CD4-positive, alpha-beta T cell treated with Interleukin-2 at 100 ng/mL for 4 hours (primary cell): Measurements from ENCODE around the gene AKAP4.

Experiments used
- DNase-seq: peaks from one replicate; pipeline ENCODE4 v3.0.0-alpha.2; 2020; ENCODE audit warnings: low spot score

AKAP4 gene, protein sequence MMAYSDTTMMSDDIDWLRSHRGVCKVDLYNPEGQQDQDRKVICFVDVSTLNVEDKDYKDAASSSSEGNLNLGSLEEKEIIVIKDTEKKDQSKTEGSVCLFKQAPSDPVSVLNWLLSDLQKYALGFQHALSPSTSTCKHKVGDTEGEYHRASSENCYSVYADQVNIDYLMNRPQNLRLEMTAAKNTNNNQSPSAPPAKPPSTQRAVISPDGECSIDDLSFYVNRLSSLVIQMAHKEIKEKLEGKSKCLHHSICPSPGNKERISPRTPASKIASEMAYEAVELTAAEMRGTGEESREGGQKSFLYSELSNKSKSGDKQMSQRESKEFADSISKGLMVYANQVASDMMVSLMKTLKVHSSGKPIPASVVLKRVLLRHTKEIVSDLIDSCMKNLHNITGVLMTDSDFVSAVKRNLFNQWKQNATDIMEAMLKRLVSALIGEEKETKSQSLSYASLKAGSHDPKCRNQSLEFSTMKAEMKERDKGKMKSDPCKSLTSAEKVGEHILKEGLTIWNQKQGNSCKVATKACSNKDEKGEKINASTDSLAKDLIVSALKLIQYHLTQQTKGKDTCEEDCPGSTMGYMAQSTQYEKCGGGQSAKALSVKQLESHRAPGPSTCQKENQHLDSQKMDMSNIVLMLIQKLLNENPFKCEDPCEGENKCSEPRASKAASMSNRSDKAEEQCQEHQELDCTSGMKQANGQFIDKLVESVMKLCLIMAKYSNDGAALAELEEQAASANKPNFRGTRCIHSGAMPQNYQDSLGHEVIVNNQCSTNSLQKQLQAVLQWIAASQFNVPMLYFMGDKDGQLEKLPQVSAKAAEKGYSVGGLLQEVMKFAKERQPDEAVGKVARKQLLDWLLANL

DNA sequence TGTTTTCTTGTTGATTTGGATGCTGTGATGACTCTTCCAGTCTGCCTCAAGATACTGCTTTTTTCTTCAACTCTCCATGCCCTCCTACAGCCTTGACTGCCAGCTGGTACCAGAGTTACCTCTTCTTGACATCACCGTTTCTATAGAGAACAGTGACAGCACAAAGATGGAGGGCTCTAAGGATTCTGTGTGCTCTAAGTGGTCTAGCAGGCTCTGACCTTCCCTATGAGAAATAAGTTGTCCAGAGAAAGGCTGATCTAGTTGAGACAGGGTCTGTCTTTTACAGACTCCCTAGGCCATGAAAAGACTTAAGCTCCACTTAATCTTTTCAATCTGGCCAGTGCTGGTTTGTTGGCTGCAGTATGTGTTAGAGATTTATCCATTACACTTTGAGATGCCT is at the start of gene AKAP4:
Gene AKAP4, minus strand, starts transcription at position 101 of the 400 bp plus-strand sequence. CDS start 118 bp downstream, outside the sequence.
- DNase-seq = no peak

DNA sequence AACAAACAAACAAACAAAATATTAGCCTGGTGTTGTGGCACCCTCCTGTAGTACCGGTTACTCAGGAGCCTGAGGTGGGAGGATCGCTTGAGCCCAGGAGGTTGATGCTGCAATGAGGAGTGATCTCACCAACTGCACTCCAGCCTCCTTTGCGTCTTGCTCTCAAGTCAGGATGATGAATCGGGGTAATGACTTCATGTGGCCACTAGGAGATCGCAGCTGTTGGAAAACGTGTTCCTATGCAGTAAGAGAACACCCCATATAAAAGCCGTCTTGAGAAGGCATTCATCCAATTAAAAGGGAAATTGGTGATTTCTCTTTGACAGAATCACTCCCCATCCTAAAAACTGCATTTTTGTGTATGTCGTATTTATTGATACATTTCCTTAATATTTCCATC is 10.7 kb upstream of the AKAP4 start:
- no peak for DNase-seq

DNA sequence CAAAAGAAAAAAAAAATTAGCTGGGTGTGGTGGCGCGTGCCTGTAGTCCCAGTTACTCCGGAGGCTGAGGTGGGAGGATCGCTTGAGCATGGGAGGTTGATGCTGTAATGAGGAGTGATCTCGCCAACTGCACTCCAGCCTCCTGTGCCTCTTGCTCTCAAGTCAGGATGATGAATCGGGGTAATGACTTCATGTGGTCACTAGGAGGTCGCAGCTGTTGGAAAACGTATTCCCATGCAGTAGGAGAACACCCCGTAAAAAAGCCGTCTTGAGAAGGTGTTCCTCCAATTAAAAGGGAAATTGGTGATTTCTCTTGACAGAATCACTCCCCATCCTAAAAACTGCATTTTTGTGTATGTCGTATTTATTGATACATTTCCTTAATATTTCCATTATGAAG is 5.9 kb upstream of the AKAP4 start:
- no peak for DNase-seq

DNA sequence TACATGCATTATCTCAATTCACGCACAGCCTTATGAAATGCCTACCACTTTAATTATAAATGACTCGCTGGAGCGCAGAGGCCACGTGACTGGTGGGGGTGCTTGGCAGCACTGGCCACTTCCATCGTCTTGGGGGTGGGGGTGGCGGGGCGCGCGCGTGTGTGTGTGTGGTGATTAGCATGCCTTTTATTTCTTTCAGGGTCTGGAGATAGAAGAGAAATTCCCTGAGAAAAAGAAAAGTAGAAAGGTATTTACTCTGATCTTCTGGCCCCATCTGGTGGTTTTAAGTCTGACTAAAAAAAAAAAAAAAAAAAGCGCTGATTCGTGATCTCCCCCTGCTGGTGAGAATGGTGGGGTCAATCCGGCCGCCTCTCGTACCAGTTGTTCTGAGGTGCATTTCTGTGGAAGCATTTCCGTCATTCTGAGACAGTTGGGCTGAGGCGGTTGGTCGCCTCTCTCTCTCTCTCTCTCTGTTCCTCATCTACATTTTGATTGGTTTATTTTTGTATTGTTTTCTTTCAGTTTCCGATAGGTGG is 3.6 kb upstream of the AKAP4 start, which contains the start of gene CCNB3:
Gene CCNB3, plus strand, starts transcription at position 402 of the 536 bp plus-strand sequence. CDS start 80,399 bp downstream, outside the sequence.
- DNase-seq = peak; percentile 77

DNA sequence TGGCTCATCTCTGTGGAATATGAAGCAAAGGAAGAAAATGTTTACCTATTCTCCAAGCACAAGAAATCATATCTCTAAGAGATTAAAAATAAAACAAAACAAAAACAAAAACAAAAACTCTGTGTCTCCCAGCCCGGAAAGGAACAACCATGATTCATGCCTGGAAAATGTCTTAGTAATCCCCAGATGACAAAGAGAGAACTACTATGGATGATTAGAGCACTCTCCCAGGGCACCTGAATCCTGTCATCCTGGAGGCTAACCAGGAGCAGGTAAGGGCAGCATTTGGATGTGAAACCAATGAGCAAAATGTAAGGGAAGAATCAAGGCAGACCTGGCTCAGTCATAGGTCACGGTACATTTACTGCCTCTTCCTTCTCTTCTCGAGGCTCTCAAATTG is 1.7 kb upstream of the AKAP4 start:
- DNase-seq = no peak

DNA sequence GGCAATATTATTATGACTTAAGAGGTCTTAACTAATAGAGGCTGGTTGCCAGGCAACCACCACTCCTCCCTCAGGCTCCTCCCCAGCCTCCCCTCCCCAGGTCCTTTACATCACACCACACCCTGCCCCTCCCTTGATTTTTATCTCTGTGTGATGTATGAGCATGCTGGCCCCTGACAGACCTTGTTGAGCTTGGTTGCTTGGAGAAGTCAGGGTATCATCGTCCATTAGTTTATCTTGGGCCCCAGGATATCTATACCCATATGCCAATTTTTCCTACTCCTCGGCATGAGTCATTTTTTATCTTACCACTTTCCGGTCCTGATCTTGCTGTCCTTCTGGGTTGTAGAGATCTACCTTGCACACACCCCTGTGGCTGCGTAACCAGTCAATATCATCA is 2.5 kb downstream of the AKAP4 start:
- DNase-seq = no peak

DNA sequence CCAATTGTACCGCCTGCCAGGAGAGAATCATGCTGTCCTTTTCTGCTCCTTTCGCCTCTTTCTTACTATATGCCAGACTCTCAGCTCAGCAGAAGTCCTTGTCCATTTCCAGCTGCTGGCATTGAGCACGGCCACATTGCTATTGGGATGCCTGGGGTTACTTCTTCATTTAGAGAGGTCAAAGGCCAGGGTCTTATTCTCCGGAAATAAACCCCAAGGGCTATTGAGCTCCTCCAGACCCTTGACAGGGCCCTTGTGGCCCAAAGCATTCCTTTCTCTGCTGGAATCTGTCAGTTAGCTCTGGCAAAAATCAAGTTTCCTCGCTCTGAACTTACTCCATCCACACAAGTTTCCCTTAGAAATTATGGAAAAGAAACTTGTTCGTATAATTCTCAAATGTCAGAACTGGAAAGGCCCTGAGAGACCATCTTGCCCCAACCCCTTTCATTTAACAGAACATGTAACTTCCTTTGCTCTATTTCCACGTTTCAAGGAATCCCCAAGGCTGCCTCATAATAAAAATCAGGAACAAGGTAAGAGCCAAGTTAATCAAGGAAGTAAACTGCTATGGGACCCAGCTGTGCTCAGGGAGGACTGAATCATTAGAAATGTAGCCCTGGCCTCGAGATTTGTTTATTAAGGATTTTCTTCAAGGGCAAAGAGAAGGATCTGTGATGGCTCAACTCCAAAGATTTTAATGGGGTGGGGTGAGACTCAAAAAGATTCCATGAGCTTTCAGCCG is 11.8 kb downstream of the AKAP4 start:
- DNase-seq = no peak

DNA sequence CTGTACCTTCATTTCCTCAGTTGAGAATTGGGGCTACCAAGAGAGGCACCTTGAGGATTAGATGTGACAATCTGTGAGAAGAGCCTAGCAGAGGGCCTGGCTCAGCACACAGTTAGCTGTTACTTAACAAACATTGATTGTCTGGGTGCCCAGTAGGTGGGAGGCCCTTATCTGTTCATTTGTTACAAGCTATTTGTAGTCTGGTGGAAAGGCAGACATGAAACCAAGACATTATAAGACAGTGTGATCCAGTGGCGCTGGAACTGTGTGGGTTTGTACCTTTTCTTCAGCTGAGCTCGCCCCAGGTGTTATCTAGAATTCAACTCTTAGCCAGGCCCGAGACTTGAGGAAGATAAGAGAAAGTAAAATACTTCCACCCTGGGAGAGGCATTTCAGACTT is 16.9 kb downstream of the AKAP4 start:
- no peak for DNase-seq

DNA sequence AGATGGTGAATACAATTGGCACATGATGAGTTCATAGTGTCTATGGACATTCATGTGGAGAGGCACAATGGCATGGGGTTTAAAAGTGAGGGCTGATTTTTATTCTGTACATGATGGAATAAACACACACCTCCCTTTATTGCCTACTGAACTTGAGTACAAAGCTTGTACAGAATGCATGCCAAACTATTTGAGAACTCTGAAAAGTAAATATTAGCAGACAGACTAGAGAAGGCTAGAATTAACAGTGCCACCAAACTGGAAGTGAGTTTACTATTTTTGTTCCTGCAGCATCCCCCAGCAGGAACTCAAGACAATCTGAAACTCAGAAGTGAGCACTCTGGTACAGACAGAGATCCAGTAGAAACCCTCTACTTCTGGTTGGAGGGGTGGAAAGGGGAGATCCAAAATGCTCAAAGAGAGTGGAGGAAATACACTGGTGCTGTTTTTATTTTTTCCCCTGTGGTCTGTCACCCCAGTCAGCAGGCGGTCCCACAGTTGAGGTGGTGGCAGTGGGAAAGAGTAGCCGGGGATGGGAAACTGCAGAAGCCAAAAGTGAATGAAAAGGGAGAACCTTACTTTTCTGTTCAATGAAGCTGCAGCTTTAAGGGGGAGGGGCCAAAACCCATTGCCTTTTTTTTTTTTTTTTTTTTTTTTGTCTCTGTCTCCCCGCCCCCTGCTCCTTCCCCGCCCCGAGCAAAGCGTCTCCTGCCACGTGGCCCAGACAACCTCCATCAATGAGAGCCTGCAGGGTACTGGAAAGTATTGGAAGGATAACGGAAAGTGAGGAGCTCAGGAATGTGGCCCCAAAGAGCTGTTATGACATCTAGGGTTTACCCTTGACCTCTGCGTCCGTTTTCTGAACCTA is 20.5 kb downstream of the AKAP4 start:
- DNase-seq = no peak

DNA sequence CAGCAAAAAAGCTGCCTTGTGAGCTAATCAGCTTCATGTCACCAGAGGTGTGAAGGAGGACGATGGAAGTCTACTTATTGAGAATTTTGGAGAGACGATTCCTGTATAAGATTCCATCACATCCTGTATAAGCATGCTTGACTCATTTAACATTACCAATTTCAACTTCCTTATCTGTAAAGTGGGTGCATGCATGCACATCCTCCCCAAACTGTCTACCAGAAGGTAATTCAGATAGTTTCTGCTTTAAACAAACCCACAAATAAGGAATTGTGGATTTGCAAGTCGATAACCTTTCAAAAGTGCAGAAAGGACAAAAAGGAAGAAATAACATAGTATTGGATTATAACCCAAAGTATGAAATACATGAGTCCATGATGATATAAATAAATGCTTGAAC is 31.1 kb downstream of the AKAP4 start:
- DNase-seq = no peak

DNA sequence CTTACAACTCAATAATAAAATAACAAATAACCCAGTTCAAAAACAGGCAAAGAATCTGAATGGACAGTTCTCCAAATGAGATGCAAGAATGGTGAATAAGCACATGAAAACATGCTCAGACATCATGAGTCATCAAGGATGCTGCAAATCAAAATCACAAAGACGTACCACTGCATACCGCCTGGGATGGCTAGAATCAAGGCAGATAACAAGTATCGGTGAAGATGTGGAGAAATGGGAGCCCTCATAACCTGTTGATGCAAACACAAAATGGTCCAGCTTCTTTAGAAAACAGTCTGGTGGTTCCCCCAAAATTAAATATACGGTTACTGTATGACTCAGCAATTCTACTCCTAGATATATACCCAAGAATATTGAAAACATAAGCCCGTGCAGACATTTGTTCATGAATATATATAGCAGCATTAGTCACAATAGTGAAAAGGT is 32.5 kb downstream of the AKAP4 start:
- no peak for DNase-seq

DNA sequence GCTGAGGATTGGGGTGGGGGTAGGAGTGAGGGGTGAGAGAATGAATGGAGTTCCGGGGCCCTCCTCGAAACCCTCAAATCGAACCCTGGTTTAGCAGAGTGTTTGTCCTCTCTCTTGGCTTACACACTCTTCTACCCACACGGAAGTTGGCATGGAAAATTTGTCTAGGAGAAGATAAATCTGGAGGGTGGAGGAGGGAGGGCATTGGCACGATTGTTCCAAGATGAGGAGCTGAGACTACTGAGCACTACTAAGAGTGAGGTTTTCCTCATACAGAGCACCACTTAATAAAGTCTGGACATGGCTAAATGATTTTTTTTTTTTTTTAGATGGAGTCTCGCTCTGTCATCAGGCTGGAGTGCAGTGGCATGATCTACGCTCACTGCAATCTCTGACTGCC is 33.4 kb downstream of the AKAP4 start:
- no peak for DNase-seq

DNA sequence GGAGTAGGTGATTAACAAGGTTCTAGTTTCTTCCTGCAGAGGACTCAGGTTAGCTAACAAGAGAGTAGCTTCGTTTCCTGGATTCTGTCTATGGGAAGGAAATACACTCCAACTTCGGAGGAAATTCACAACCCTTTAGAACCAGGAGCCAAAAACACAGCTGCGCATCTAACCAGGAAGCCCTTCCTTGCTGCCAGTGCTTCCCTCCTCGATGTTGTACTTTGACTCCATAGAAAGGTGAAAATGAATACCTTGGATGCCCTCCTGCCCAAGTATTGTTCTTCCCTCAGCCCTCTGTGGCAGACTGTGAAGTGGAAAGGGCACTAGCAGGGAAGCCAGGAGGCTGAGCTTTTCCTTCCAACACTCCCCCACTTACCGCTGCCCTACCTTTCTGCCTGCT is 35.1 kb downstream of the AKAP4 start:
- DNase-seq = no peak

DNA sequence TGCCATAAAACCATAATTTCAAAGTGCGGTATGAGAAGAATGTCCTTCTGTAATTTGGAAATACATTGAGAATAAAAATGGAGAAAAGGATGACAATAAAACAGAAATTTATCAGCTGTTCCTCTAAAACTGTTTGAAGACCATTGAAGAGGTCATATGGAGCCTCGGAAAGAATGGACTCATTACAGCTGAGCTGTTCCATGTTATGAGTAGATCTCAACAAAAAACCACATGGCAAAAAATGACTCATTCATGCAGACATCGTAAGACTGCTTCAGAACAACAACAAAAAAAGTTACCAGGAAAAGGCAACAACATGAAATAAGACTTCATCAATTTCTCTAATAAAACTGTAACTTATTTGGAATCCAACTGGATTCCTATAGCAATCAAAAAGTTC is 39.7 kb downstream of the AKAP4 start:
- DNase-seq = no peak

DNA sequence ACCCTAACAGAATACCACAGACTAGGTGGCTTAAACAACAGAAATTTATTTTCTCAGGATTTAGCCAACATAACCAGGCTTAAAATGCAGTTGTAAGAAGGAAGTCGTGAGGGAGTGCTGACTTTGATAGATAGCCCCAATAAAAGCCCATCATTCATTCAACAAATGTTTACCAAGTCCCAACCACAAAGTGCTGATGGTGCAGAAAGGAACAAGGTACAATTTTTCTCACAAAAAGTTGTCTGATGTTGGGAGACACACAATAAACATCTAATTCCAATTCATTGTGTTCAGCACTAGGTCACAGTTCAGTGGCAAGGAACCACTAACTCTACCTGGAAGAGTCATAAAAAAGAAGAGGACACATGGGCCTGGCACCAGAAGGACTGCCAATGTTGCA is 42.2 kb downstream of the AKAP4 start:
- DNase-seq = no peak

DNA sequence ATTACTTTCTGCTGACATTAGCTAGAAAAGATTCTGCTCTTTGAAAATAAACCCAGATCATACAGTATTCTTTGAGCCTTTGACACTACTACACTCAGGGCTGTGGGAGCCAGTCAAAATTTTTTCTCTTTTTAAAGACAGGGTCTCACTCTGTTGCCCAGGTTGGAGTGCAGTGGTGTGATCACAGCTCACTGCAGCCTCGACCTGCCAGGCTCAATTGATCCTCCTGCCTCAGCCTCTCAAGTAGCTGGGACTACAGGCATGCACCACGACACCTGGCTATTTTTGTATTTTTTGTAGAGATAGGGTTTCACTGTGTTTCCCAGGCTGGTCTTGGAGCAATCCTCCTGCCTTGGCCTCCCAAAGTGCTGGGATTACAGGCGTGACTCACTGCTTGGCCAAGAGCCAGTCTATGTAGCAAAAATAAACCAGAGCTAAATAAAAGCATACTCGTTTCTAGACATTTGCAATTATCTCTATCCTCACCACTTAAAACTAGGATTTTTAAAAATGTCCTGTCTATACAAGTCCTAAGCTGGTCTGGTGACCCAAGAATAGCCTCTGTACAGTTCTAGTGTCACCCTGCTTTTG is 43.2 kb downstream of the AKAP4 start:
- DNase-seq = no peak

DNA sequence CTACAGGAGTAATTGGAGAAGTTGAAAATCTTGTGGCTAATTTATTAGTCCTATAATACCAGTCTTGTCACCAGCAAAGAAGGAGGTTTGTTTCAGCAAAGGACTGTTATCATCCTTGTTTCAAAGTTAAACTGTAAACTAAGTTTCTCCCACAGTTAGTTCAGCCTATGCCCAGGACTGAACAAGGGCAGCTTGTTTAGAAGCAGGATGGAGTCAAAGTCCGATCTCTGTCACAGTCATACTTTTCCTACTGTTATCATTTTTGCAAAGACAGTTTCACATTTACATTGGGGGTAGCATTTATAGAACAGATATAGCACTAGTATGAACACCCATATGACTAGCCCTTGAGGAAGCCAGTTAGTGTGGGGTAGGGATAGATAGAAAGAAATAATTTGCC is 46.4 kb downstream of the AKAP4 start:
- DNase-seq = no peak

DNA sequence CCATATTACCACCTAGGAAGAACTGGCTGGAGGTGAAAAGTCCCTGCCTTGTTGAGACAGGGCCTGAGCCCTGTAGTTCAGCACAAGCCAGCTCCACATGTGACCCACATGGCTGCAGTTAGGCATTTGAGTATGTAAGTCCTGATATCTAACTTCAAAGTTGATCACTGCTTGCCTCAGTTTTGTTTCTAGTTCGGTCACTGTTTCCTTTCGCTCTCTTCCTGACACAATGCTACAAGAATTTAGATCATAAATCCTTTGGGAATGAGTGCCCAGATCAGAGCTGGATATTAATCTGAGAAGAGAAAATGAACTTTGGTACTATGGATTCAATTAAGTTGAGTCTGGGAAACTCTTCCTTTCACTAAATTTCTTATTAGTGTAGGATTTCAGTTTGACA is 48.4 kb downstream of the AKAP4 start:
- no peak for DNase-seq

DNA sequence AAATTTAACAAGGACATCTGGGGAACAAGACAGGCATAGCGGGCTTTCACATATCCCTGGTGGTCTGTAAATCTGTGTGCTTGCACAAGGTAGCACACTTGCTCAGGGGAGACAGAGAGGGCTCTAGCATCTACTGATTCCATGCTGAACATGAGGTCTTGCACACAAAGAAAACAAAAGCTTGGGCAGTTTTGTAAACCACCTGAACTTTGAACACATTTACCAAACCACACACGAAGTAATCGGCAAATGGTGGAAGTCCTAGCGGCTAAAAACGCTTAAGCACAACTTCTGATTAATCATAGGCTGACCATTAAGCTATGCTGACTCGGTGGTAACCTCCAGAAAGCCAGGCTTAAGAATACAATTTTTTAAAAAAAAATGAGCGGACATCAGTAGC is 52.8 kb downstream of the AKAP4 start:
- DNase-seq = no peak
